ENCODE results near the gene ALDH3A2.

Gene ALDH3A2

GRCh38 chr17:19714542-19715411 is 66.2 kb downstream of the ALDH3A2 start:
- DNase-seq (ENCODE audit: low spot score): peak; percentile 4

- peak; percentile 24 for DNase-seq (ENCODE audit: low spot score)
Observed at GRCh38 chr17:19716108-19717030, 67.8 kb downstream of the ALDH3A2 start, which contains the start of gene SLC47A2. Gene SLC47A2, minus strand, starts transcription at chr17:19716584. Its CDS starts 29 bp downstream, at chr17:19716555.

GRCh38 chr17:19717031-19717360 is 68.4 kb downstream of the ALDH3A2 start:
- peak; percentile 8 for DNase-seq (ENCODE audit: low spot score)

GRCh38 chr17:19717411-19717908 is 68.9 kb downstream of the ALDH3A2 start:
- DNase-seq (ENCODE audit: low spot score): peak; percentile 8

- peak; percentile 3 for DNase-seq (ENCODE audit: low spot score)
Observed at GRCh38 chr17:19718041-19718612, 69.6 kb downstream of the ALDH3A2 start.

GRCh38 chr17:19718613-19719354 is 70.2 kb downstream of the ALDH3A2 start:
- DNase-seq (ENCODE audit: low spot score): peak; percentile 26

- DNase-seq (ENCODE audit: low spot score): no peak
Observed at GRCh38 chr17:19719355-19720209, 71.0 kb downstream of the ALDH3A2 start.

GRCh38 chr17:19720210-19720475 is 71.6 kb downstream of the ALDH3A2 start:
- no peak for DNase-seq (ENCODE audit: low spot score)

- peak; percentile 15 for DNase-seq (ENCODE audit: low spot score)
Observed at GRCh38 chr17:19720631-19721426, 72.3 kb downstream of the ALDH3A2 start.

- DNase-seq (ENCODE audit: low spot score): no peak
Observed at GRCh38 chr17:19723964-19724363, 75.4 kb downstream of the ALDH3A2 start.

GRCh38 chr17:19724501-19725420 is 76.2 kb downstream of the ALDH3A2 start:
- no peak for DNase-seq (ENCODE audit: low spot score)

- no peak for DNase-seq (ENCODE audit: low spot score)
Observed at GRCh38 chr17:19725486-19725885, 76.9 kb downstream of the ALDH3A2 start.

GRCh38 chr17:19726631-19727376 is 78.3 kb downstream of the ALDH3A2 start:
- DNase-seq (ENCODE audit: low spot score): no peak
